Naive thymus-derived CD4-positive, alpha-beta T cell (primary cell): ENCODE measurements around the gene NT5C1A. TPM values are rescaled to one million over a fixed set of nuclear protein-coding genes. Genes with fewer than 3 reads are reported as not detected.
A peak's percentile ranks its signal among the peaks of the same experiment; 100 is the strongest.

ENCODE experiments used
- ATAC-seq: fragments of 150-1000 bp; cut with Tn5 transposase; 2 replicates; pipeline ENCODE4 v1.10.0; 2021; ENCODE audit warnings: mild to moderate bottlenecking, moderate library complexity
- CTCF ChIA-PET: fragments of 350-600 bp; sonication (Branson Sonifier 250); formaldehyde crosslinking; loops from one replicate; lab custom pipeline; 2021; ENCODE audit warnings: antibody characterized with exemption; lab: Charles Lee
- POLR2A ChIA-PET: fragments of 350-600 bp; sonication (Branson Sonifier 250); formaldehyde crosslinking; loops from one replicate; lab custom pipeline; 2021; ENCODE audit warnings: antibody characterized with exemption, inconsistent platforms; lab: Charles Lee
- DNase-seq, 9 donors: peaks; one replicate each; pipeline versions ENCODE4 v3.0.0 to v3.0.0-alpha.2; 2020 to 2022; ENCODE audit warnings: mixed read lengths in 1 of 9
- H3K27ac ChIP-seq: one replicate; pipeline ENCODE4 v1.7.0; 2013; ENCODE audit warnings: mild to moderate bottlenecking, low read depth, low read length, moderate library complexity
- H3K27me3 ChIP-seq, 2 donors: one replicate each; pipeline ENCODE4 v1.7.0; 2013; ENCODE audit warnings: low read length in 2 of 2, mild to moderate bottlenecking in 2 of 2, moderate library complexity in 2 of 2; ENCODE audit not compliant: control insufficient read depth in 2 of 2, insufficient read depth in 2 of 2
- H3K36me3 ChIP-seq, 3 experiments: 1 replicate in 2 of 3; 2 replicates in 1 of 3; pipeline ENCODE4 v1.7.0; 2013; ENCODE audit warnings: low read length in 3 of 3, mild to moderate bottlenecking in 3 of 3, moderate library complexity in 1 of 3; ENCODE audit not compliant: insufficient read depth in 3 of 3, control insufficient read depth in 2 of 3
- H3K4me1 ChIP-seq, 2 donors: one replicate each; pipeline ENCODE4 v1.7.0; 2013; ENCODE audit warnings: low read length in 2 of 2, mild to moderate bottlenecking in 2 of 2, moderate library complexity in 1 of 2; ENCODE audit not compliant: control insufficient read depth in 2 of 2, insufficient read depth in 2 of 2
- H3K4me3 ChIP-seq: 2 replicates; pipeline ENCODE4 v1.7.0; 2013; ENCODE audit warnings: mild to moderate bottlenecking, low read length
- H3K9me3 ChIP-seq, 3 experiments: 1 replicate in 2 of 3; 2 replicates in 1 of 3; pipeline ENCODE4 v1.7.0; 2013; ENCODE audit warnings: low read length in 3 of 3; ENCODE audit not compliant: control insufficient read depth in 2 of 3
- H3K27ac Mint-ChIP-seq, 9 donors: one replicate each; pipeline ENCODE4 v1.8.0; 2020 to 2022; ENCODE audit warnings: mixed read lengths in 9 of 9, mild to moderate bottlenecking in 8 of 9, moderate library complexity in 5 of 9, inconsistent platforms in 2 of 9
- H3K27me3 Mint-ChIP-seq, 5 donors: one replicate each; pipeline ENCODE4 v1.8.0; 2021 to 2022; ENCODE audit warnings: mixed read lengths in 5 of 5, mild to moderate bottlenecking in 1 of 5
- H3K36me3 Mint-ChIP-seq, 5 donors: one replicate each; pipeline ENCODE4 v1.8.0; 2020 to 2022; ENCODE audit warnings: mixed read lengths in 5 of 5, mild to moderate bottlenecking in 3 of 5, inconsistent platforms in 1 of 5
- H3K4me1 Mint-ChIP-seq, 7 donors: one replicate each; pipeline ENCODE4 v1.8.0; 2020 to 2022; ENCODE audit warnings: mixed read lengths in 7 of 7, mild to moderate bottlenecking in 3 of 7, inconsistent platforms in 1 of 7
- H3K4me3 Mint-ChIP-seq, 10 donors: one replicate each; pipeline ENCODE4 v1.8.0; 2020 to 2022; ENCODE audit warnings: mild to moderate bottlenecking in 10 of 10, mixed read lengths in 10 of 10, moderate library complexity in 6 of 10, inconsistent platforms in 2 of 10
- H3K9me3 Mint-ChIP-seq, 11 donors: one replicate each; pipeline ENCODE4 v1.8.0; 2020 to 2022; ENCODE audit warnings: mixed read lengths in 11 of 11, mild to moderate bottlenecking in 4 of 11, inconsistent platforms in 1 of 11, moderate library complexity in 1 of 11
- intact Hi-C, 2 donors: fragments of 100-400 bp; cut with micrococcal nuclease; formaldehyde crosslinking; loops; one replicate each; pipeline ENCODE4 v1.15.1; 2023
- polyA plus RNA-seq, 2 donors: library from polyadenylated mRNA; unstranded; fragments of 300-500 nt; fragmentation: Illumina TruSeq; gene quantifications; one replicate each; pipeline ENCODE4 v1.2.3, GENCODE V29; 2021
- total RNA-seq, 6 experiments: library from RNA in 5 of 6; stranded (reverse) in 5 of 6; gene quantifications; 1 replicate in 5 of 6; 2 replicates in 1 of 6; pipeline ENCODE4 v1.2.3 and lab custom pipeline; 2021 to 2026

Gene NT5C1A
- total and polyA plus RNA-seq, 7 experiments from 2014 or later, result 0.37 to 0.92 (median 0.65) TPM; not detected in 4

DNA sequence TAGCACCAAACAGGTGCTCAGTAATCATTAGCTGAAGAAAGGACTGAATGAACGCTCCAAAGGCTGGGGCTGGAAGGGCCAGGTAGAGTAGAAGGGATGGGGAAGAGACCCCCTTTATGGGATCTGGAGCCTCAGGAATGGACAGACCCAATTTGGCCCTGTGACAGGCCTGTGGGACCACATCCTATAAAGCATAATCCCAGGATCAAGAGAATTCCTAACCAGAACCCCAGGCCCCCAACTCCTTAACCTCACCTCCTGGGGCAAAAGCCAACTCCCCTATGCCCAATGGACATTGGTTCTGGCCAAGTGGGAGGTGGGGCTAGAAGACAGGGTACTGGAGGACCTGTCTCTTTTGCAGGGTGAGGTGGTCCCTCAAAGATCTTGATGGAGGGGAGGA, 10.1 kb upstream of the NT5C1A start:
- H3K27me3 Mint-ChIP-seq, result peaks cover 0 to 37% (median 16%) of the 10 kb centered on the region in 5 donors
- no peak for ATAC-seq
- H3K9me3 Mint-ChIP-seq, result peaks cover 0 to 2% (median 0%) of the 10 kb centered on the region in 11 donors
- Histone ChIP-seq H3K4me3 (no peak overlapping the region), H3K9me3 (no peaks in the 10 kb centered on the region), H3K4me1 (peaks cover 0 to 36% of the 10 kb centered on the region in 2 donors), H3K27ac (peak overlapping the region; percentile 22), H3K27me3 (no peaks in the 10 kb centered on the region), H3K36me3 (peaks cover 0 to 5% (median 0%) of the 10 kb centered on the region in 3 experiments)
- no peak for DNase-seq
- peaks cover 10 to 48% (median 33%) of the 10 kb centered on the region in 7 donors for H3K4me1 Mint-ChIP-seq
- ChIA-PET CTCF (interaction anchor here (1.2 to 3.5 kb wide), 2 partner anchors 10 to 76 kb away, joined by 4 to 13 read pairs; partner anchors contain the start of gene NT5C1A), POLR2A (interaction anchor here (0.9 to 8.2 kb wide), 5 partner anchors 10 to 57 kb away, joined by 4 to 76 read pairs (median 7); partner anchors contain the start of genes HPCAL4, NT5C1A and PPIE)
- intact Hi-C loops, result loop anchor here in 1 of 2 donors (1.0 to 5.0 kb wide), 4 partner anchors 9 to 1680 kb away; partner anchors contain the start of gene HPCAL4
- H3K4me3 Mint-ChIP-seq, result peak overlapping the region in 1 of 10 donors; percentile 54
- H3K36me3 Mint-ChIP-seq, result peaks cover 0 to 20% (median 4%) of the 10 kb centered on the region in 5 donors
- H3K27ac Mint-ChIP-seq, result peak overlapping the region in 5 of 9 donors; percentile 60 to 86 (median 65)

DNA sequence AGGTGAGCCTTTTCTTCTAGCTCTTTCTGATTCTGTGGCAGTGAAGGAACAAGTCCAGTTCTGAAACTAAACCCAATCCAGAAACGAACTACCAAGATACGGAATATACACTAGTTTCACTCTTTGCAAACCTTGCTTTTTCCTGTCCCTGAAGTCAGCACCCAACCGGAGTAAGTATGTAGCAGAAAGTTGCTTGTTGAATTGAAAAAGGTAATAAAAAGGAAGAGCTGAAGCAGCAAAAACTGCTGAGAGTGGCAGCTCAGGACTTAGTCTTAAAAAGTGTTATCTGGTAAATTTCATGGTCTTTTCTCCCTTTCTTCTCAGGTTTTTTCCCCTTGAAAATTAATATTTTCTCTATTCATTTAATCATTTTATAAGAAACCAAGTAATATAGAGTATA, 9.4 kb upstream of the NT5C1A start:
- intact Hi-C loops, result loop anchor here in 1 of 2 donors (1.0 to 5.0 kb wide), 4 partner anchors 10 to 1679 kb away; partner anchors contain the start of gene HPCAL4
- H3K27me3 Mint-ChIP-seq, result peaks cover 0 to 35% (median 16%) of the 10 kb centered on the region in 5 donors
- Histone ChIP-seq H3K9me3 (no peaks in the 10 kb centered on the region), H3K4me3 (peak overlapping the region; percentile 17), H3K27ac (peak overlapping the region; percentile 62), H3K27me3 (no peaks in the 10 kb centered on the region), H3K4me1 (peaks cover 0 to 36% of the 10 kb centered on the region in 2 donors), H3K36me3 (peaks cover 0 to 5% (median 0%) of the 10 kb centered on the region in 3 experiments)
- DNase-seq, result peak in 1 of 9 donors; percentile 17
- H3K9me3 Mint-ChIP-seq, result peaks cover 0 to 2% (median 0%) of the 10 kb centered on the region in 11 donors
- ATAC-seq, result no peak
- CTCF ChIA-PET, result interaction anchor here (0.5 to 2.9 kb wide), 4 partner anchors 9 to 75 kb away, joined by 4 to 12 read pairs (median 6); partner anchors contain the start of gene NT5C1A
- H3K4me3 Mint-ChIP-seq, result peak overlapping the region in 9 of 10 donors; percentile 61 to 83 (median 76)
- H3K4me1 Mint-ChIP-seq, result peaks cover 10 to 45% (median 33%) of the 10 kb centered on the region in 7 donors
- peaks cover 0 to 20% (median 3%) of the 10 kb centered on the region in 5 donors for H3K36me3 Mint-ChIP-seq
- POLR2A ChIA-PET, result interaction anchor here (0.9 to 8.2 kb wide), 5 partner anchors 9 to 58 kb away, joined by 4 to 76 read pairs (median 7); partner anchors contain the start of genes HPCAL4, NT5C1A and PPIE
- peak overlapping the region in 8 of 9 donors; percentile 60 to 94 (median 84) for H3K27ac Mint-ChIP-seq

GRCh38 chr1:39680751-39681150, 8.8 kb upstream of the NT5C1A start:
- intact Hi-C loops, result loop anchor here in 1 of 2 donors (1.0 to 5.0 kb wide), 4 partner anchors 9 to 1678 kb away; partner anchors contain the start of gene HPCAL4
- Mint-ChIP-seq H3K4me1 (peaks cover 10 to 44% (median 33%) of the 10 kb centered on the region in 7 donors), H3K27me3 (peaks cover 0 to 33% (median 16%) of the 10 kb centered on the region in 5 donors), H3K9me3 (peaks cover 0 to 2% (median 0%) of the 10 kb centered on the region in 11 donors), H3K27ac (peak overlapping the region in 8 of 9 donors; percentile 60 to 94 (median 84)), H3K4me3 (peak overlapping the region in 9 of 10 donors; percentile 61 to 83 (median 76)), H3K36me3 (peaks cover 0 to 20% (median 3%) of the 10 kb centered on the region in 5 donors)
- Histone ChIP-seq H3K27ac (peak overlapping the region; percentile 62), H3K4me3 (peak overlapping the region; percentile 17), H3K9me3 (no peaks in the 10 kb centered on the region), H3K4me1 (peaks cover 0 to 36% of the 10 kb centered on the region in 2 donors), H3K36me3 (peaks cover 0 to 5% (median 0%) of the 10 kb centered on the region in 3 experiments), H3K27me3 (no peaks in the 10 kb centered on the region)
- peak; percentile 49 for ATAC-seq
- ChIA-PET POLR2A (interaction anchor here (0.6 to 8.2 kb wide), 5 partner anchors 9 to 166 kb away, joined by 3 to 76 read pairs (median 5); partner anchors contain the start of genes HPCAL4 and NT5C1A), CTCF (interaction anchor here (0.5 to 2.9 kb wide), 6 partner anchors 8 to 27 kb away, joined by 3 to 12 read pairs (median 6); partner anchors contain the start of gene NT5C1A)
- peak in 6 of 9 donors; percentile 24 to 59 (median 42) for DNase-seq

- POLR2A ChIA-PET, result interaction anchor here (8.2 kb wide), 1 partner anchor 12 kb away, joined by 76 read pairs; the partner anchor contains the start of gene HPCAL4
- Mint-ChIP-seq H3K27ac (peak overlapping the region in 4 of 9 donors; percentile 24 to 62 (median 50)), H3K4me3 (peak overlapping the region in 1 of 10 donors; percentile 61), H3K4me1 (peaks cover 10 to 41% (median 31%) of the 10 kb centered on the region in 7 donors), H3K36me3 (peaks cover 0 to 17% (median 3%) of the 10 kb centered on the region in 5 donors), H3K9me3 (peaks cover 0 to 2% (median 0%) of the 10 kb centered on the region in 11 donors), H3K27me3 (peaks cover 0 to 32% (median 13%) of the 10 kb centered on the region in 5 donors)
- CTCF ChIA-PET, result interaction anchor here (1.0 to 2.9 kb wide), 6 partner anchors 9 to 22 kb away, joined by 3 to 12 read pairs (median 4); no protein-coding TSS in a partner anchor
- intact Hi-C loops, result loop anchor here in 1 of 2 donors (2.0 to 5.0 kb wide), 2 partner anchors 41 to 1678 kb away; no protein-coding TSS in a partner anchor
- ATAC-seq (no peak), DNase-seq (no peak)
- Histone ChIP-seq H3K27ac (no peak overlapping the region), H3K27me3 (no peaks in the 10 kb centered on the region), H3K4me3 (no peak overlapping the region), H3K9me3 (no peaks in the 10 kb centered on the region), H3K4me1 (peaks cover 0 to 33% of the 10 kb centered on the region in 2 donors), H3K36me3 (peaks cover 0 to 5% (median 0%) of the 10 kb centered on the region in 3 experiments)
These were observed 7.9 kb upstream of the NT5C1A start for GRCh38 chr1:39679821-39680220.

DNA sequence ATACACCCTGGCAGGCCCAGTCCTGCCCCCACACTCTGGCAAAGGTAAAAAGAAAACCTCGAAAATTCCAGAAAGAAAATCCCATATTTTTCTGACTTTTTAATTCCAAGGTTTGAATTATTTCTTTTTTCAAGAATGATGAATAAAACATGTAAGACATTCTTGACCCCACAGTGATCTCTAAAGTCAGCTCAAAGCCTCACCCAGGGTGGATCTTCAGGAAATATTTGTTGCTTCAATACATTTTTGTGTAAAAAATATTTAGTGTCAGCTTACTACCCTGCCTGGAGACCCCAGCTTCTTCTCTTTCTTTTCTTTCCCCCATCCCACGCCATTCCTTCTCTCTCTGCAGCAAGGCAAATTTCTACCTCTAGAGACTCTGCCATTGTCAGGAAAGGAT, 7.0 kb upstream of the NT5C1A start:
- H3K27ac ChIP-seq, result no peak overlapping the region
- H3K4me3 Mint-ChIP-seq, result no peak overlapping the region
- ATAC-seq (no peak), DNase-seq (no peak)
- H3K9me3 ChIP-seq, result no peaks in the 10 kb centered on the region
- peaks cover 9 to 37% (median 27%) of the 10 kb centered on the region in 7 donors for H3K4me1 Mint-ChIP-seq
- no peaks in the 10 kb centered on the region for H3K9me3 Mint-ChIP-seq
- CTCF ChIA-PET, result interaction anchor here (1.2 to 2.9 kb wide), 3 partner anchors 13 to 21 kb away, joined by 3 to 12 read pairs (median 4); no protein-coding TSS in a partner anchor
- H3K4me3 ChIP-seq, result no peak overlapping the region
- peaks cover 0 to 33% (median 8%) of the 10 kb centered on the region in 5 donors for H3K27me3 Mint-ChIP-seq
- no peaks in the 10 kb centered on the region for H3K27me3 ChIP-seq
- peak overlapping the region in 4 of 9 donors; percentile 8 to 54 (median 32) for H3K27ac Mint-ChIP-seq
- intact Hi-C loops, result no loop called here
- peaks cover 0 to 15% (median 3%) of the 10 kb centered on the region in 5 donors for H3K36me3 Mint-ChIP-seq
- POLR2A ChIA-PET, result interaction anchor here (1.0 to 8.2 kb wide), 2 partner anchors 13 to 22 kb away, joined by 3 to 76 read pairs; partner anchors contain the start of gene HPCAL4
- peaks cover 0 to 27% of the 10 kb centered on the region in 2 donors for H3K4me1 ChIP-seq
- peaks cover 0 to 5% (median 0%) of the 10 kb centered on the region in 3 experiments for H3K36me3 ChIP-seq

DNA sequence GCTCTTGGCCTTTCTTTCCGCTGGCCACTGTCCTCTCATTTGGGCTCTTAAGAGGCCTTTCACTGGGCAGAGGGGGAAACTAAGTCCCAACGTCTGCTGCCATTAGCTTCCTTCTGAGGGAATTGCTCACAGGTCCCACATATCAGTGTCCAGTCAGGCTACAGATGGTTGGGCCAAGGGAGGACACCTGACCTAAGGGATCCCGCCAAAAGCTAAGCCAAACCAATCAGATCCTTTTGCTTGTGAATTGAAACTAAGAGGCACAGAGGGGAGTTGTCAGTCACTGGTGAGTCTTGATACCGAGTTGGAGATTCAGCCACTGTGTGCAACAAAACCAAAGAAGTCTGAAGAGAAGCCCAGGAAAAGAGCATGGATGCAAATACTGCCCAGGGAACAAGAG, 5.7 kb upstream of the NT5C1A start:
- no peak for ATAC-seq
- Mint-ChIP-seq H3K27ac (peak overlapping the region in 2 of 9 donors; percentile 30 to 58), H3K9me3 (no peaks in the 10 kb centered on the region), H3K36me3 (peaks cover 0 to 12% (median 0%) of the 10 kb centered on the region in 5 donors), H3K4me1 (peaks cover 9 to 30% (median 21%) of the 10 kb centered on the region in 7 donors), H3K27me3 (peaks cover 0 to 39% (median 4%) of the 10 kb centered on the region in 5 donors), H3K4me3 (no peak overlapping the region)
- no peaks in the 10 kb centered on the region for H3K27me3 ChIP-seq
- ChIA-PET POLR2A (interaction anchor here (0.7 to 8.2 kb wide), 4 partner anchors 10 to 37 kb away, joined by 3 to 76 read pairs (median 3); partner anchors contain the start of gene HPCAL4), CTCF (no interaction called here)
- H3K4me1 ChIP-seq, result peaks cover 0 to 26% of the 10 kb centered on the region in 2 donors
- intact Hi-C loops, result no loop called here
- no peaks in the 10 kb centered on the region for H3K9me3 ChIP-seq
- H3K36me3 ChIP-seq, result peaks cover 0 to 5% (median 0%) of the 10 kb centered on the region in 3 experiments
- no peak for DNase-seq
- no peak overlapping the region for H3K4me3 ChIP-seq
- no peak overlapping the region for H3K27ac ChIP-seq
